GM12878 (cell line): Measurements from ENCODE around the gene PIM2. TPM values are rescaled to one million over a fixed set of nuclear protein-coding genes. Genes with fewer than 3 reads are reported as not detected.

Experiments
- BMI1 ChIP-seq: fragments of 450-650 bp; IDR thresholded peaks from 2 replicates; pipeline ENCODE4 v1.6.1; 2016; ENCODE audit warnings: mild to moderate bottlenecking, moderate library complexity, borderline replicate concordance
- HDGF ChIP-seq: fragments of 450-650 bp; IDR thresholded peaks from 2 replicates; pipeline ENCODE4 v1.6.1; 2016; ENCODE audit warnings: antibody characterized with exemption
- POLR2AphosphoS5 ChIP-seq: IDR thresholded peaks from 2 replicates; pipeline ENCODE4 v1.6.1; 2011; ENCODE audit warnings: mild to moderate bottlenecking, low read length, inconsistent platforms
- TARDBP ChIP-seq: IDR thresholded peaks from 2 replicates; pipeline ENCODE4 v1.6.1; 2016; ENCODE audit warnings: borderline replicate concordance
- ZZZ3 ChIP-seq: IDR thresholded peaks from 2 replicates; pipeline ENCODE4 v1.6.1; 2011; ENCODE audit warnings: low read depth; ENCODE audit not compliant: control insufficient read depth, insufficient read length
- polyA plus RNA-seq, 11 experiments: library from polyadenylated mRNA; depleted of rRNA in 4 of 11; unstranded in 6 of 11; stranded (reverse) in 5 of 11; fragments of >200 nt; fragmentation: Nextera tagmentation in 4 of 11; fragmentation: Illumina TruSeq in 1 of 11; extraction: Ambion mirVana in 4 of 11; extraction: Trizol in 1 of 11; gene quantifications; 1 replicate in 1 of 11; 2 replicates in 10 of 11; pipeline versions ENCODE4 v1.2.1 to v1.2.3, GENCODE V29; 2011 to 2016; ENCODE audit warnings: inconsistent platforms in 2 of 11, missing spikeins in 2 of 11, low read depth in 1 of 11
- total RNA-seq, 4 experiments: library from RNA; depleted of rRNA in 3 of 4; stranded (reverse); fragments of >200 nt in 3 of 4; fragmentation: Illumina TruSeq in 1 of 4; extraction: Trizol in 1 of 4; gene quantifications; 2 replicates each; pipeline versions ENCODE4 v1.2.1 to v1.2.3, GENCODE V29; 2013 to 2021
- TF ChIP-seq, protein P1 (sequence below): fragments of 150-350 bp; IDR thresholded peaks from 2 replicates; pipeline ENCODE4 v1.6.1; 2014; ENCODE audit warnings: mild to moderate bottlenecking, low read depth, low read length
- TF ChIP-seq, protein P2 (sequence below): fragments of 450-650 bp; conservative IDR thresholded peaks from 2 replicates; pipeline ENCODE4 v1.6.1; 2017; ENCODE audit warnings: mild to moderate bottlenecking, moderate library complexity
- TF ChIP-seq, protein P3 (sequence below): IDR thresholded peaks from 2 replicates; pipeline ENCODE4 v1.6.1; 2011; ENCODE audit warnings: borderline replicate concordance, low read depth, mild to moderate bottlenecking, moderate library complexity, low read length; ENCODE audit not compliant: insufficient read depth, poor library complexity, severe bottlenecking

The PIM2 gene
- total and polyA plus RNA-seq, 10 of the 15 experiments (the other 5 are each of a cell fraction or from before 2014, with no cell fraction given) = 19.2 to 96.8 (median 32.3) TPM

DNA sequence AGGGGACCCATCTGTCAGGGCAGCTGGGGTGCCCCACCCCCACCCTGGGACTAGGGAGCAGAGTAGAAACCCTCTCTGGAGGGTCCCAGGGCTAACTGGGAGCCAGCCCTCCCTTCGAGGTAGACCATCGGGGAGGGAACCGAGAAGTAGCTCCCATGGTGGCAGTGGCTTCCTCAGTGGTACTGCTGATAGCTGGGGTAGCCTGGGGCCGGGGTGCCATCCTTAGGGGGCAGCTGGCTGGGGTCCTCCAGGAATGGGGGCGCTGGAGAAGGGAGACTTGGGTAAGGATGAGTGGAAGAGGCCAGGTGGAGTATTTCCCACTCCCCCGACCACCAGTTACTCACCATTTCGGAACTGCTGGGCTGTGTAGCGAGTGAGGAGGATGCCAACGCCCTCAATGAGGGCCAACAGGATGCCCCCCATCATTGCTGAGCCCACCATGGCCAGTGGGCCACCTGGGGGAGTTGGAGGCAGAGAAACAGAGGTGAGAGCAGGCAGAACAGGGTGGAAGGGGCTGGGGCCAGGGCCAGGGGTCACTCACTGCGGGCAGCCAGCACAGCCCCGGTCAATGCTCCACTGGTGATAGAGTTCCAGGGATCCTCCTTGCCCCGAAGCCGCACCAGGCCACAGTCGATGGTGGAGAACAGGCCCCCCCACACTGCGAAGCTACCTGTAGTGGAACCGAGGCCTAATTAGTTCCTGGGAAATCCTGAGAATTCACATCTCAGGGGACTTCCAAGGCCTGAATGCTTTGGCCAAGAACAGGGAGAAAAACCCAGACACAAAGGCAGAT is 25.1 kb downstream of the PIM2 start (continued):
- TF ChIP-seq, protein P1, sequence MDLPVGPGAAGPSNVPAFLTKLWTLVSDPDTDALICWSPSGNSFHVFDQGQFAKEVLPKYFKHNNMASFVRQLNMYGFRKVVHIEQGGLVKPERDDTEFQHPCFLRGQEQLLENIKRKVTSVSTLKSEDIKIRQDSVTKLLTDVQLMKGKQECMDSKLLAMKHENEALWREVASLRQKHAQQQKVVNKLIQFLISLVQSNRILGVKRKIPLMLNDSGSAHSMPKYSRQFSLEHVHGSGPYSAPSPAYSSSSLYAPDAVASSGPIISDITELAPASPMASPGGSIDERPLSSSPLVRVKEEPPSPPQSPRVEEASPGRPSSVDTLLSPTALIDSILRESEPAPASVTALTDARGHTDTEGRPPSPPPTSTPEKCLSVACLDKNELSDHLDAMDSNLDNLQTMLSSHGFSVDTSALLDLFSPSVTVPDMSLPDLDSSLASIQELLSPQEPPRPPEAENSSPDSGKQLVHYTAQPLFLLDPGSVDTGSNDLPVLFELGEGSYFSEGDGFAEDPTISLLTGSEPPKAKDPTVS = no peak
- TF ChIP-seq TARDBP = no peak
- no peak for TF ChIP-seq ZZZ3
- TF ChIP-seq, protein P2, sequence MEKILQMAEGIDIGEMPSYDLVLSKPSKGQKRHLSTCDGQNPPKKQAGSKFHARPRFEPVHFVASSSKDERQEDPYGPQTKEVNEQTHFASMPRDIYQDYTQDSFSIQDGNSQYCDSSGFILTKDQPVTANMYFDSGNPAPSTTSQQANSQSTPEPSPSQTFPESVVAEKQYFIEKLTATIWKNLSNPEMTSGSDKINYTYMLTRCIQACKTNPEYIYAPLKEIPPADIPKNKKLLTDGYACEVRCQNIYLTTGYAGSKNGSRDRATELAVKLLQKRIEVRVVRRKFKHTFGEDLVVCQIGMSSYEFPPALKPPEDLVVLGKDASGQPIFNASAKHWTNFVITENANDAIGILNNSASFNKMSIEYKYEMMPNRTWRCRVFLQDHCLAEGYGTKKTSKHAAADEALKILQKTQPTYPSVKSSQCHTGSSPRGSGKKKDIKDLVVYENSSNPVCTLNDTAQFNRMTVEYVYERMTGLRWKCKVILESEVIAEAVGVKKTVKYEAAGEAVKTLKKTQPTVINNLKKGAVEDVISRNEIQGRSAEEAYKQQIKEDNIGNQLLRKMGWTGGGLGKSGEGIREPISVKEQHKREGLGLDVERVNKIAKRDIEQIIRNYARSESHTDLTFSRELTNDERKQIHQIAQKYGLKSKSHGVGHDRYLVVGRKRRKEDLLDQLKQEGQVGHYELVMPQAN = no peak
- TF ChIP-seq POLR2AphosphoS5 = no peak
- TF ChIP-seq BMI1 = no peak
- no peak for TF ChIP-seq HDGF
- TF ChIP-seq, protein P3, sequence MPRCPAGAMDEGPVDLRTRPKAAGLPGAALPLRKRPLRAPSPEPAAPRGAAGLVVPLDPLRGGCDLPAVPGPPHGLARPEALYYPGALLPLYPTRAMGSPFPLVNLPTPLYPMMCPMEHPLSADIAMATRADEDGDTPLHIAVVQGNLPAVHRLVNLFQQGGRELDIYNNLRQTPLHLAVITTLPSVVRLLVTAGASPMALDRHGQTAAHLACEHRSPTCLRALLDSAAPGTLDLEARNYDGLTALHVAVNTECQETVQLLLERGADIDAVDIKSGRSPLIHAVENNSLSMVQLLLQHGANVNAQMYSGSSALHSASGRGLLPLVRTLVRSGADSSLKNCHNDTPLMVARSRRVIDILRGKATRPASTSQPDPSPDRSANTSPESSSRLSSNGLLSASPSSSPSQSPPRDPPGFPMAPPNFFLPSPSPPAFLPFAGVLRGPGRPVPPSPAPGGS = no peak
